Esophagus squamous epithelium (tissue), 4 donors: ENCODE results near the gene PEX5.

Experiments
- POLR2A ChIP-seq, 4 donors: fragments of 450-650 bp; IDR thresholded peaks; one replicate each; pipeline ENCODE4 v1.6.1; 2017; ENCODE audit warnings: antibody characterized with exemption in 4 of 4, mild to moderate bottlenecking in 4 of 4, moderate library complexity in 3 of 4
- TF ChIP-seq, protein P1 (sequence below), 6 experiments: fragments of 450-650 bp in 4 of 6; fragments of 200-600 bp in 2 of 6; sonication (generic) in 2 of 6; IDR thresholded peaks; one replicate each; pipeline ENCODE4 v1.5.1; 2016 to 2019; ENCODE audit warnings: antibody characterized with exemption in 6 of 6, mild to moderate bottlenecking in 4 of 6, moderate library complexity in 4 of 6

DNA sequence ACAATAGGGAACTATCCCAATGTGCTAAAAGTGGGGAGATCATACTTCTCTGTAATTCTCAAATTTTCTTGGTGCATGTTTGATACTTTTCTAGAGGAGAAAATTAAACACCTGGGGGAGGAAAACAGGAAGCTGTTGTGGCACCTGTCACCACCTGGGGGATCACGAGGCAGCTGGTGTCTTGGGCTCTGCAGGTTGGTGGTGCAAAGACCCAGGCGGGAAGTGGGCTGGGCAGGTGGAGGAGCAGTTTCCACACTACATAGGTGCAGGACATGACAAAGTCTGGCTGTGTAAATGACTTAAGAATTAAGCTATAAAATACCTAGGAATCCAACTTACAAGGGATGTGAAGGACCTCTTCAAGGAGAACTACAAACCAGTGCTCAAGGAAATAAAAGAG lies 23.2 kb downstream of the PEX5 start:
- TF ChIP-seq, protein P1, sequence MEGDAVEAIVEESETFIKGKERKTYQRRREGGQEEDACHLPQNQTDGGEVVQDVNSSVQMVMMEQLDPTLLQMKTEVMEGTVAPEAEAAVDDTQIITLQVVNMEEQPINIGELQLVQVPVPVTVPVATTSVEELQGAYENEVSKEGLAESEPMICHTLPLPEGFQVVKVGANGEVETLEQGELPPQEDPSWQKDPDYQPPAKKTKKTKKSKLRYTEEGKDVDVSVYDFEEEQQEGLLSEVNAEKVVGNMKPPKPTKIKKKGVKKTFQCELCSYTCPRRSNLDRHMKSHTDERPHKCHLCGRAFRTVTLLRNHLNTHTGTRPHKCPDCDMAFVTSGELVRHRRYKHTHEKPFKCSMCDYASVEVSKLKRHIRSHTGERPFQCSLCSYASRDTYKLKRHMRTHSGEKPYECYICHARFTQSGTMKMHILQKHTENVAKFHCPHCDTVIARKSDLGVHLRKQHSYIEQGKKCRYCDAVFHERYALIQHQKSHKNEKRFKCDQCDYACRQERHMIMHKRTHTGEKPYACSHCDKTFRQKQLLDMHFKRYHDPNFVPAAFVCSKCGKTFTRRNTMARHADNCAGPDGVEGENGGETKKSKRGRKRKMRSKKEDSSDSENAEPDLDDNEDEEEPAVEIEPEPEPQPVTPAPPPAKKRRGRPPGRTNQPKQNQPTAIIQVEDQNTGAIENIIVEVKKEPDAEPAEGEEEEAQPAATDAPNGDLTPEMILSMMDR (IDR thresholded peaks at IDR 0.05), result no peak
- no peak for TF ChIP-seq POLR2A (IDR thresholded peaks at IDR 0.05)
